HG03095 (cell line): ENCODE data around the gene MYO3A.

Experiments used
- ATAC-seq: cut with Tn5 transposase; IDR thresholded peaks from one replicate; pipeline ENCODE4 v1.9.1; 2021; ENCODE audit warnings: moderate library complexity; ENCODE audit not compliant: unreplicated experiment

The MYO3A gene, protein sequence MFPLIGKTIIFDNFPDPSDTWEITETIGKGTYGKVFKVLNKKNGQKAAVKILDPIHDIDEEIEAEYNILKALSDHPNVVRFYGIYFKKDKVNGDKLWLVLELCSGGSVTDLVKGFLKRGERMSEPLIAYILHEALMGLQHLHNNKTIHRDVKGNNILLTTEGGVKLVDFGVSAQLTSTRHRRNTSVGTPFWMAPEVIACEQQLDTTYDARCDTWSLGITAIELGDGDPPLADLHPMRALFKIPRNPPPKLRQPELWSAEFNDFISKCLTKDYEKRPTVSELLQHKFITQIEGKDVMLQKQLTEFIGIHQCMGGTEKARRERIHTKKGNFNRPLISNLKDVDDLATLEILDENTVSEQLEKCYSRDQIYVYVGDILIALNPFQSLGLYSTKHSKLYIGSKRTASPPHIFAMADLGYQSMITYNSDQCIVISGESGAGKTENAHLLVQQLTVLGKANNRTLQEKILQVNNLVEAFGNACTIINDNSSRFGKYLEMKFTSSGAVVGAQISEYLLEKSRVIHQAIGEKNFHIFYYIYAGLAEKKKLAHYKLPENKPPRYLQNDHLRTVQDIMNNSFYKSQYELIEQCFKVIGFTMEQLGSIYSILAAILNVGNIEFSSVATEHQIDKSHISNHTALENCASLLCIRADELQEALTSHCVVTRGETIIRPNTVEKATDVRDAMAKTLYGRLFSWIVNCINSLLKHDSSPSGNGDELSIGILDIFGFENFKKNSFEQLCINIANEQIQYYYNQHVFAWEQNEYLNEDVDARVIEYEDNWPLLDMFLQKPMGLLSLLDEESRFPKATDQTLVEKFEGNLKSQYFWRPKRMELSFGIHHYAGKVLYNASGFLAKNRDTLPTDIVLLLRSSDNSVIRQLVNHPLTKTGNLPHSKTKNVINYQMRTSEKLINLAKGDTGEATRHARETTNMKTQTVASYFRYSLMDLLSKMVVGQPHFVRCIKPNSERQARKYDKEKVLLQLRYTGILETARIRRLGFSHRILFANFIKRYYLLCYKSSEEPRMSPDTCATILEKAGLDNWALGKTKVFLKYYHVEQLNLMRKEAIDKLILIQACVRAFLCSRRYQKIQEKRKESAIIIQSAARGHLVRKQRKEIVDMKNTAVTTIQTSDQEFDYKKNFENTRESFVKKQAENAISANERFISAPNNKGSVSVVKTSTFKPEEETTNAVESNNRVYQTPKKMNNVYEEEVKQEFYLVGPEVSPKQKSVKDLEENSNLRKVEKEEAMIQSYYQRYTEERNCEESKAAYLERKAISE (N-terminal part only)

DNA sequence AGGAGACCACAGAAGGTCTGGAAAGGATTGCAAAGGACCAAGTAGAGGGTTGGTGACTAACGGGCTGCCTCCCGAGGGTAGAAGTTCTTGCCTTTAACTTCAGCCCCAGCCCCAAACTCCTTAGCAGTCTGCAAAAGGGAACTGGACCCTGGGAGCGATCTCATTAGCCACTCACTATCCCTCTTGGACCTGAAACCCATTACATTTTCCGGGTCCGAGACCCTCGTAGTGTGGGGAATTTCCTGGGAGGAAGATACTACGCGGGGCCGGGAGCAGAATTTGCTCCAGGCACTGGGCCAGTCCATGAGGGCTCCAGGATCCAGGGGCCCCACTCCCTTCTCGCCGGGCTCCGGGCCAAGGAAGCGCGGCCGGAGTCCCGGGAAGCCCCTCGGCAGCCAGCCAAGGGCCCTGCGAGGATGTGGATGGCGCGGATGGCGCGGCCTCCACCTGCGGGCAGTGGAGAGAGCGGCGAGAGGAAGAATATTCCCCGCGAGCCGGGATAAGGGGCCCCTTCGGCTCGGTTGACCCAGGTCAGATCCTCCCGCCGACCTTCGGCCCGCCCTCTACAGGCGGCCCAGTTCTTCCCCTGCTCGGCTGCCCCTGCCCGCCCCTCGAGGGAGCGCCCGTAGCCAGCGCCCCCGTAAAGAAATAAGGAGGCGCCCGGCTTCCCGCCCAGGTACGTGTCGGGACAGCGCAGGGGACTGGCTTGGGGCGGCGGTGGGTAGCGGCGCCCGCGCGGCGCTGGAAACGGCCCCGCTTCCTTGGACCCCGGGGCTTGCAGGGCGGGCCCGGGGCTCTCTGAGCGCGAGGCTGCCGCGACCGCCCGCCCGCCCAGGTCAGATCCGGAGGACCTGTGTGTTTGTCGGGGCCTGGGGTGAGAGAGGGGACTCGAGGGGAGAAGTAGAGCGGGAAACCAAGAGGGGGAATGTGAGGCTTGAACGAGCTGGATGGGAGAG is at the start of gene MYO3A:
MYO3A (plus strand) TSS at position 577 of the 956 bp plus-strand sequence. CDS start 17,882 bp downstream, outside the sequence.
- no peak for ATAC-seq

DNA sequence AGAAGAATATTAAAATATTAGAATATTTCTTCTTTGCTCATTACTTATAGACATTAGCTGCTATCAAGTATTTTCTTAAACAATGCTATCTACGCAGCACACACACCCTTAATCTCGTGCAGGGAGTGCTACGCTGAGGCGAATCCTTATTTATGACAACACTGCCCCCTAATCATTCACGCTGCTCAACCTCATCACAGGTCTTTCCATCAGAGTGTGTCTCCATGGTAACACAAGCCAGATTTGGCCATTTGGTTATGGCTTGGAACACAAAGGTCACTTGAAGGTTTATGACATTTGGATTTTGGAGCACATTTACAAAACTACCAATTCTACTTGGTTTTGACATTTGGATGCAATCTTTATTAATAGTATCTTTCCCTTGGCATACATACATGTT is 45.4 kb upstream of the MYO3A start:
- ATAC-seq, result no peak

- ATAC-seq, result no peak
Measured at GRCh38 chr10:25890995-25891394, 43.0 kb upstream of the MYO3A start.

GRCh38 chr10:25895856-25896255 is 38.2 kb upstream of the MYO3A start:
- no peak for ATAC-seq

GRCh38 chr10:25896421-25896820 is 37.6 kb upstream of the MYO3A start:
- ATAC-seq, result no peak

GRCh38 chr10:25899304-25899703 is 34.7 kb upstream of the MYO3A start:
- no peak for ATAC-seq

DNA sequence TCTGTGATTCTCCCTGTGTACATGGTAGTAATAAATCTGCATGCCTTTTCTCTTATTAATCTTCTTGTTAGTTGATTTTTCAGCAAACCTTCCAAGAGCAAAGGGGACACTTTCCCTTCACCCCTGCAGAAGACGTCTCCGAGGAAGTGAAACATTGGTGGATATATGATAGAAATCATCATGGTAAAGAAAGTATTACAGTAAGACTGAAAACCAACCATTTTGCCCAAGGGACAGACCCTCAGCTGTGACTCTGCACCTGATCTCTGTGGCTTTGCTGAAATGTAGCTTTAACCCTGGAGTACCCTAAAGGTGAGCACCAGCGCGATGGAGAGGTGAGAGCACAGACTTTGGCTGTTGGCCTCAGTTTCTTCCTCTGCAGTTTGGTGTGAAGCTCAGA is 32.8 kb upstream of the MYO3A start:
- peak; percentile 46 for ATAC-seq

- no peak for ATAC-seq
Measured at GRCh38 chr10:25902002-25902401, 32.0 kb upstream of the MYO3A start.

- ATAC-seq, result no peak
Measured at GRCh38 chr10:25907261-25907660, 26.8 kb upstream of the MYO3A start.

GRCh38 chr10:25912866-25913265 is 21.2 kb upstream of the MYO3A start:
- no peak for ATAC-seq

DNA sequence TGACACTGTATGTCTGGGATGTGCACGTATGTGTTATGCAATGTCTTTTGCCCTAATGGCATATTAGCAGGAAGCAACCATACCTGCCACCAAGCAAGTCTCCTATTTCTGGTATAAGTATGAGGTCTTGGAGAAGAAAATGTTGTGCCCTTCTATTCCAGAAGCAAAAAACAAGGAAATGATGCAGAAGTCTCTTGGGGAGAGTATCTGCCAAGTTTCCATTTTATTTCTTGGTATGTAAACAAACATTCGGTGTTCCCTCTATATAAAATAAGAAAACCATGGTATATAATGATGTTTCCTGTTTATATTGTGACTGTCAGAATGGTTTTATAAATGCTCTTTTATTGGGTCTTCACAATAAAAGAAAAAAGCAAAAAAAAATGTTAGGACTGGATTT is 19.3 kb upstream of the MYO3A start:
- no peak for ATAC-seq

GRCh38 chr10:25934621-25935139 is 651 bp downstream of the MYO3A start:
- ATAC-seq, result no peak

DNA sequence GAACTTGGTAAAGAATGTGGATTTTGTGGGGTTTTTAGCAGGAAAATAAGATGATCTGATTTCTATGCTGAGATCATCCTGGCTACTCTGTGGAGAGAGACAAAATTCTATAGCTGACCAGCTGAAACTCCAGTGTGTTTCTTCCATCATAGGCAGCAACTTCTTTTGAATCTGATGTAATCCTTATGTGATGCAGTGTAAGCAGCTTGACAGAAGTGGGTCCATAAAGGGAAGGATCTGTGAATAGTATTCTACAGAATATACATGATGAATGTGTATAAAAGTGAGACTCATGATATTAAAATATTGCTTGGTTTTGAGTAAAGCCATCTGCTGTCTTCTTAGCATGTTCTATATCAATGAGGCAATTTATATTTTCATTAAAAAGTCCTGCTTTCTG is 4.4 kb downstream of the MYO3A start:
- ATAC-seq, result no peak

- no peak for ATAC-seq
Measured at GRCh38 chr10:25944771-25945170, 10.7 kb downstream of the MYO3A start.

GRCh38 chr10:25952857-25953256 is 18.8 kb downstream of the MYO3A start:
- ATAC-seq, result no peak

DNA sequence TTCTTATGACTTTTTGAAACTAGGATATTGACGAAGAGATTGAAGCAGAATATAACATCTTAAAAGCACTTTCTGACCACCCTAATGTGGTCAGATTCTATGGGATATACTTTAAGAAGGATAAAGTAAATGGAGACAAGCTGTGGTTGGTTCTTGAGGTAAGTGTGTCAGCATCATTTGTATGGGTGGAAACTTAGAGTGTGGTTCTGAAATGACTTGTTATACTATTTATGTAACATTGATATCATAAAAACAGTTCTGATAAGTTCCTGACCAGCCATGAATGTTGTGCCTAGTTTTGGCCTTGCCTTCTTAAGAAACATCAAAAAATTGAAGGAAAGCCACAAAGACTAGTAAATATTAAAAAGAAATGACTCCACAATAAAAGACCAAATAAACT is 20.8 kb downstream of the MYO3A start:
- no peak for ATAC-seq

DNA sequence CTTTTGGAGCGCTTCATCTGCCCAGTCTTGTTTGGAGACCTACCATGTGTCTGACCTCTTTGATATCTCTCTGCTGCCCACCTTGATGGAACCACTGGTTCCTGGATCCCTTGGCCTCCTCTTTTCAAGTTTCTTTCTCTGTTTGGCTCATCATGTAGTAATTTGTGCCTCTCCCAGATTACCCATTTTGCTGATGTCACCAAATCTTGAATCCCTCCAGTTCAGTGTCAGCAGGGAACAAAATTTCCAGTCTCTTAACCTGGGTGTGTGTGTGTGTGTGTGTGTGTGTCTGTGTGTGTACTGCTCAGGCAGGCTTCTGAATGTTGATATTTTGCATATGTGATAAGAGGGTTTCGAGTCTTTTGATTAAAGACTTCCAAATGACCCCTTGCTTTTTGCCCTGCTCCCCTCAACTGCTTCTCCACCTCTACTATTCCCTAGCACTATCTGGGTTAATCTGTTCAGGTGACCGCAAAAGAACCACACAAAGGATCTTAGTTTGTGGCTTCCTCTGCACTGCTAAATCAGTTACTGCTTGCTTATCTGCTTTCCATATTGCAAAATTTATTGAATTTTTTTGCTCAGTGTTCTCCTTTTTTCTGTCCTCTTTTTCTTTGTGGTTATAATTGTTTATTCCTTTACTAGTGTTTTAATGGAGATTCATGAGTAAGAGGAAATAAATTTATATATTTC is 25.7 kb downstream of the MYO3A start:
- ATAC-seq, result no peak

DNA sequence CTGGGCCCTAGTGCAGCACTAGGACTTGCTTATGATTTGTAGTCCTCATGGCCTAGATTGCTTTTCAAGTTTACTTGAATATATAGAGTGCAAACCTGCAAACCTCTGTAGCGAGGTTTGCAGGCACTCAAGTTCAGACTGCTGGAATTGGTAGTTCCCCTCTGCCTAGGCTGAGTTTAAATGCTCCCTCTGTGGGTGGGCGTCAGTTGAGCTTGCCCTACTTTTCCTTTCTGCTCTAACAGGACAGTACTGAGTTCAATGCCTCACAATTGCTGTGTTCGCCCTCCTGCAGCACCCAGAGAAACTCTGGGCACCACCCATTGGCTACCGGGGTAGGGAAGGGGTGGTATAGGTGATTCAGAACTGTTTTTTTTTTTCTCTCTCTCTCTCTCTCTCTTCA is 31.6 kb downstream of the MYO3A start:
- no peak for ATAC-seq

GRCh38 chr10:25966844-25967243 is 32.8 kb downstream of the MYO3A start:
- ATAC-seq, result no peak
